SK-N-SH (cell line): ENCODE results near the gene EIF2S2. TPM values are rescaled to one million over a fixed set of nuclear protein-coding genes. Genes with fewer than 3 reads are reported as not detected.

Source experiments
- CTCF ChIA-PET: fragments of 300-600, 350-600 bp; formaldehyde crosslinking; extraction: SDS; loops from one replicate; lab custom pipeline; 2021; lab: Yijun Ruan, JAX
- POLR2A ChIA-PET: fragments of 350-600 bp; sonication (Branson Sonifier 250); formaldehyde crosslinking; extraction: SDS; loops from one replicate; lab custom pipeline; 2020; ENCODE audit warnings: antibody characterized with exemption, inconsistent platforms; lab: Yijun Ruan, JAX
- DNase-seq: peaks from one replicate; pipeline ENCODE4 v3.0.0; 2012
- H2AFZ ChIP-seq: fragments of 200-600 bp; sonication (generic); 2 replicates; pipeline ENCODE4 v1.8.1; 2016; ENCODE audit warnings: antibody characterized with exemption, mild to moderate bottlenecking, low read depth
- H3F3A ChIP-seq: fragments of 200-600 bp; sonication (generic); replicated peaks from 2 replicates; pipeline ENCODE3; 2016; ENCODE audit warnings: antibody characterized with exemption, mild to moderate bottlenecking; ENCODE audit not compliant: insufficient read depth
- H3K27ac ChIP-seq, 2 experiments: fragments of 200-500 bp in 1 of 2; fragments of 200-600 bp in 1 of 2; sonication (Bioruptor generic) in 1 of 2; sonication (generic), shearing (Covaris generic) in 1 of 2; 2 replicates each; pipeline versions ENCODE4 v1.5.1 to v1.6.1; 2014 to 2016; ENCODE audit warnings: low read depth in 2 of 2, inconsistent platforms in 1 of 2, low read length in 1 of 2, mild to moderate bottlenecking in 1 of 2, mixed read lengths in 1 of 2
- H3K27me3 ChIP-seq: fragments of 200-600 bp; sonication (generic), shearing (Covaris generic); 2 replicates; pipeline ENCODE4 v1.6.1; 2016; ENCODE audit warnings: mixed run types; ENCODE audit not compliant: insufficient read depth
- H3K36me3 ChIP-seq, 2 experiments: fragments of 200-500 bp in 1 of 2; fragments of 200-600 bp in 1 of 2; sonication (Bioruptor generic) in 1 of 2; sonication (generic) in 1 of 2; replicated peaks in 1 of 2; 2 replicates each; pipeline versions ENCODE3 to v1.5.1; 2014 to 2016; ENCODE audit warnings: low read length in 1 of 2, mild to moderate bottlenecking in 1 of 2; ENCODE audit not compliant: insufficient read depth in 2 of 2, control insufficient read depth in 1 of 2
- H3K4me1 ChIP-seq, 2 experiments: fragments of 200-500 bp in 1 of 2; fragments of 200-600 bp in 1 of 2; sonication (Bioruptor generic) in 1 of 2; sonication (generic), shearing (Covaris generic) in 1 of 2; 2 replicates each; pipeline versions ENCODE4 v1.5.1 to v1.6.1; 2014 to 2016; ENCODE audit warnings: low read depth in 1 of 2, low read length in 1 of 2, mixed run types in 1 of 2; ENCODE audit not compliant: insufficient read depth in 2 of 2, control insufficient read depth in 1 of 2
- H3K4me2 ChIP-seq: fragments of 200-600 bp; sonication (generic), shearing (Covaris generic); 2 replicates; pipeline ENCODE4 v1.6.1; 2017; ENCODE audit warnings: mixed run types
- H3K4me3 ChIP-seq, 2 experiments: fragments of 200-500 bp in 1 of 2; fragments of 200-600 bp in 1 of 2; sonication (Bioruptor generic) in 1 of 2; sonication (generic), shearing (Covaris generic) in 1 of 2; 2 replicates each; pipeline versions ENCODE4 v1.5.1 to v1.8.1; 2014 to 2016; ENCODE audit warnings: low read depth in 2 of 2, inconsistent platforms in 1 of 2, low read length in 1 of 2, mild to moderate bottlenecking in 1 of 2, mixed read lengths in 1 of 2, moderate library complexity in 1 of 2
- H3K79me2 ChIP-seq: fragments of 200-600 bp; sonication (generic); 2 replicates; pipeline ENCODE4 v1.8.1; 2017; ENCODE audit warnings: mild to moderate bottlenecking; ENCODE audit not compliant: insufficient read depth
- H3K9ac ChIP-seq: fragments of 200-600 bp; sonication (generic); 2 replicates; pipeline ENCODE4 v1.6.1; 2017; ENCODE audit warnings: mixed run types
- H3K9me2 ChIP-seq: fragments of 200-600 bp; sonication (generic); 2 replicates; pipeline ENCODE4 v1.6.1; 2017; ENCODE audit warnings: mixed run types
- H3K9me3 ChIP-seq: fragments of 200-600 bp; sonication (generic); 2 replicates; pipeline ENCODE4 v1.6.1; 2017; ENCODE audit warnings: mixed run types, mild to moderate bottlenecking, moderate library complexity
- H4K20me1 ChIP-seq: fragments of 200-600 bp; sonication (generic); 2 replicates; pipeline ENCODE4 v1.6.1; 2017; ENCODE audit warnings: mild to moderate bottlenecking, mixed run types; ENCODE audit not compliant: insufficient read depth
- ELF1 ChIP-seq: IDR thresholded peaks from 2 replicates; pipeline ENCODE4 v1.4.0; 2012
- EP300 ChIP-seq, 2 experiments: IDR thresholded peaks; 2 replicates each; pipeline versions ENCODE4 v1.4.0 to v1.6.1; 2012; ENCODE audit warnings: borderline replicate concordance in 1 of 2, low read depth in 1 of 2, low read length in 1 of 2
- FOXJ3 ChIP-seq: sonication (generic); formaldehyde crosslinking; IDR thresholded peaks from 2 replicates; pipeline ENCODE4 v1.5.1; 2020; ENCODE audit warnings: mild to moderate bottlenecking, missing genetic modification reagents
- FOXM1 ChIP-seq: IDR thresholded peaks from 2 replicates; pipeline ENCODE4 v1.4.0; 2012; ENCODE audit warnings: low read depth, mild to moderate bottlenecking
- GATA2 ChIP-seq: sonication (generic); formaldehyde crosslinking; IDR thresholded peaks from 2 replicates; pipeline ENCODE4 v1.5.0; 2020; ENCODE audit warnings: mild to moderate bottlenecking, missing genetic modification reagents
- MEF2A ChIP-seq: IDR thresholded peaks from 2 replicates; pipeline ENCODE4 v1.4.0; 2012; ENCODE audit warnings: low read depth, borderline replicate concordance
- POLR2AphosphoS5 ChIP-seq: IDR thresholded peaks from 2 replicates; pipeline ENCODE4 v1.6.1; 2012; ENCODE audit warnings: low read depth, low read length
- TCF12 ChIP-seq: IDR thresholded peaks from 2 replicates; pipeline ENCODE4 v1.4.0; 2012
- TEAD4 ChIP-seq: IDR thresholded peaks from 2 replicates; pipeline ENCODE4 v1.4.0; 2012; ENCODE audit warnings: mild to moderate bottlenecking, borderline replicate concordance; ENCODE audit not compliant: insufficient read depth
- WGBS: methylation state at CpG from one replicate; pipeline ENCODE4 v1.1.6; 2017; ENCODE audit warnings: low lambda C conversion rate; 5-methylcytosine and 5-hydroxymethylcytosine counted together
- polyA plus RNA-seq, 3 experiments: library from polyadenylated mRNA; depleted of rRNA; stranded (reverse); fragments of >200 nt; gene quantifications; 2 replicates each; pipeline ENCODE4 v1.2.3, GENCODE V29; 2012
- TF ChIP-seq, protein P1 (sequence below): IDR thresholded peaks from 2 replicates; pipeline ENCODE4; 2012
- TF ChIP-seq, protein P2 (sequence below): IDR thresholded peaks from 2 replicates; pipeline ENCODE4 v1.6.1; 2012; ENCODE audit warnings: mild to moderate bottlenecking, low read depth, low read length, moderate library complexity
- TF ChIP-seq, protein P3 (sequence below): fragments of 200-600 bp; sonication (generic); IDR thresholded peaks from 2 replicates; pipeline ENCODE4 v1.6.1; 2017; ENCODE audit warnings: antibody characterized with exemption, mild to moderate bottlenecking, moderate library complexity

EIF2S2 gene
- polyA plus RNA-seq, 1 of the 3 experiments (the other 2 are of a cell fraction): 50.7 TPM

DNA sequence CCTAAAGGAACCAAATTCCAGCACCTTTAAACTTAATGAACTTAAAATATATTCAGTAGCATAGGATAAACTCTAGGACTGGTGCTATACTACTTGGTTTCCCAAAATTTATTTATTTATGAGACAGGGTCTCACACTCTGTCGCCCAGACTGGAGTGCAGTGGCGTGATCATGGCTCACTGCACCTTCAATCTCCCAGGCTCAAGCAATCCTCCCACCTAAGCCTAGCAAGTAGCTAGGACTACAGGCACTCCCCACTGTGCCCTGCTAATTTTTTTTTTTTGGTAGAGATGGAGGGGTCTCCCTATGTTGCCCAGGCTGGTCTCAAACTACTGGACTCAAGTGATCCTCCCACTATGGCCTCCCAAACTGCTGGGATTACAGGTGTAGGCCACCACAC, 21.4 kb downstream of the EIF2S2 start:
- no peak overlapping the region for H3K4me2 ChIP-seq
- no peak for DNase-seq
- H3K27ac ChIP-seq: no peak overlapping the region
- peaks cover 66 to 73% of the 10 kb centered on the region in 2 experiments for H3K36me3 ChIP-seq
- no peaks in the 10 kb centered on the region for H3K4me1 ChIP-seq
- peaks cover 63% of the 10 kb centered on the region for H4K20me1 ChIP-seq
- no peak overlapping the region for H3K9ac ChIP-seq
- H3K9me2 ChIP-seq: no peaks in the 10 kb centered on the region
- no peak overlapping the region for H3K4me3 ChIP-seq
- peaks cover 42% of the 10 kb centered on the region for H3K79me2 ChIP-seq
- CTCF ChIA-PET: no interaction called here
- POLR2A ChIA-PET: no interaction called here
- H3K27me3 ChIP-seq: no peaks in the 10 kb centered on the region
- TF ChIP-seq, protein P1, sequence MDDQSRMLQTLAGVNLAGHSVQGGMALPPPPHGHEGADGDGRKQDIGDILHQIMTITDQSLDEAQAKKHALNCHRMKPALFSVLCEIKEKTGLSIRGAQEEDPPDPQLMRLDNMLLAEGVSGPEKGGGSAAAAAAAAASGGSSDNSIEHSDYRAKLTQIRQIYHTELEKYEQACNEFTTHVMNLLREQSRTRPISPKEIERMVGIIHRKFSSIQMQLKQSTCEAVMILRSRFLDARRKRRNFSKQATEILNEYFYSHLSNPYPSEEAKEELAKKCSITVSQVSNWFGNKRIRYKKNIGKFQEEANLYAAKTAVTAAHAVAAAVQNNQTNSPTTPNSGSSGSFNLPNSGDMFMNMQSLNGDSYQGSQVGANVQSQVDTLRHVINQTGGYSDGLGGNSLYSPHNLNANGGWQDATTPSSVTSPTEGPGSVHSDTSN: no peak
- TF ChIP-seq ELF1: no peak
- no peak for TF ChIP-seq POLR2AphosphoS5
- no peak for TF ChIP-seq FOXM1
- no peak for TF ChIP-seq GATA2 (CRISPR knock-in tag)
- TF ChIP-seq MEF2A: no peak
- TF ChIP-seq TCF12: no peak
- TF ChIP-seq TEAD4: no peak
- TF ChIP-seq, protein P2, sequence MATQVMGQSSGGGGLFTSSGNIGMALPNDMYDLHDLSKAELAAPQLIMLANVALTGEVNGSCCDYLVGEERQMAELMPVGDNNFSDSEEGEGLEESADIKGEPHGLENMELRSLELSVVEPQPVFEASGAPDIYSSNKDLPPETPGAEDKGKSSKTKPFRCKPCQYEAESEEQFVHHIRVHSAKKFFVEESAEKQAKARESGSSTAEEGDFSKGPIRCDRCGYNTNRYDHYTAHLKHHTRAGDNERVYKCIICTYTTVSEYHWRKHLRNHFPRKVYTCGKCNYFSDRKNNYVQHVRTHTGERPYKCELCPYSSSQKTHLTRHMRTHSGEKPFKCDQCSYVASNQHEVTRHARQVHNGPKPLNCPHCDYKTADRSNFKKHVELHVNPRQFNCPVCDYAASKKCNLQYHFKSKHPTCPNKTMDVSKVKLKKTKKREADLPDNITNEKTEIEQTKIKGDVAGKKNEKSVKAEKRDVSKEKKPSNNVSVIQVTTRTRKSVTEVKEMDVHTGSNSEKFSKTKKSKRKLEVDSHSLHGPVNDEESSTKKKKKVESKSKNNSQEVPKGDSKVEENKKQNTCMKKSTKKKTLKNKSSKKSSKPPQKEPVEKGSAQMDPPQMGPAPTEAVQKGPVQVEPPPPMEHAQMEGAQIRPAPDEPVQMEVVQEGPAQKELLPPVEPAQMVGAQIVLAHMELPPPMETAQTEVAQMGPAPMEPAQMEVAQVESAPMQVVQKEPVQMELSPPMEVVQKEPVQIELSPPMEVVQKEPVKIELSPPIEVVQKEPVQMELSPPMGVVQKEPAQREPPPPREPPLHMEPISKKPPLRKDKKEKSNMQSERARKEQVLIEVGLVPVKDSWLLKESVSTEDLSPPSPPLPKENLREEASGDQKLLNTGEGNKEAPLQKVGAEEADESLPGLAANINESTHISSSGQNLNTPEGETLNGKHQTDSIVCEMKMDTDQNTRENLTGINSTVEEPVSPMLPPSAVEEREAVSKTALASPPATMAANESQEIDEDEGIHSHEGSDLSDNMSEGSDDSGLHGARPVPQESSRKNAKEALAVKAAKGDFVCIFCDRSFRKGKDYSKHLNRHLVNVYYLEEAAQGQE: no peak
- no peak for TF ChIP-seq FOXJ3
- no peak for TF ChIP-seq EP300 (IDR thresholded peaks at IDR 0.05; ENCODE audit: borderline replicate concordance in 1 of 2, low read depth in 1 of 2, low read length in 1 of 2)
- TF ChIP-seq, protein P3, sequence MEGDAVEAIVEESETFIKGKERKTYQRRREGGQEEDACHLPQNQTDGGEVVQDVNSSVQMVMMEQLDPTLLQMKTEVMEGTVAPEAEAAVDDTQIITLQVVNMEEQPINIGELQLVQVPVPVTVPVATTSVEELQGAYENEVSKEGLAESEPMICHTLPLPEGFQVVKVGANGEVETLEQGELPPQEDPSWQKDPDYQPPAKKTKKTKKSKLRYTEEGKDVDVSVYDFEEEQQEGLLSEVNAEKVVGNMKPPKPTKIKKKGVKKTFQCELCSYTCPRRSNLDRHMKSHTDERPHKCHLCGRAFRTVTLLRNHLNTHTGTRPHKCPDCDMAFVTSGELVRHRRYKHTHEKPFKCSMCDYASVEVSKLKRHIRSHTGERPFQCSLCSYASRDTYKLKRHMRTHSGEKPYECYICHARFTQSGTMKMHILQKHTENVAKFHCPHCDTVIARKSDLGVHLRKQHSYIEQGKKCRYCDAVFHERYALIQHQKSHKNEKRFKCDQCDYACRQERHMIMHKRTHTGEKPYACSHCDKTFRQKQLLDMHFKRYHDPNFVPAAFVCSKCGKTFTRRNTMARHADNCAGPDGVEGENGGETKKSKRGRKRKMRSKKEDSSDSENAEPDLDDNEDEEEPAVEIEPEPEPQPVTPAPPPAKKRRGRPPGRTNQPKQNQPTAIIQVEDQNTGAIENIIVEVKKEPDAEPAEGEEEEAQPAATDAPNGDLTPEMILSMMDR: no peak
- TF ChIP-seq, all 33 proteins: peak for 0
- WGBS: 97% methylated on average over 2 of the region's 2 CpGs
- H3F3A ChIP-seq: peaks cover 78% of the 10 kb centered on the region
- H2AFZ ChIP-seq: no peak overlapping the region
- no peaks in the 10 kb centered on the region for H3K9me3 ChIP-seq
